Duodenal mucosa (tissue), 2 donors: ENCODE measurements around the gene SLC17A2.

ENCODE experiments used
- H3K27ac ChIP-seq: one replicate; pipeline ENCODE4 v1.7.0; 2013; ENCODE audit warnings: low read depth, low read length
- H3K27me3 ChIP-seq, 2 donors: one replicate each; pipeline ENCODE4 v1.7.0; 2013; ENCODE audit warnings: low read length in 2 of 2, control low read depth in 1 of 2; ENCODE audit not compliant: insufficient read depth in 2 of 2, control insufficient read depth in 1 of 2
- H3K36me3 ChIP-seq, 2 donors: one replicate each; pipeline ENCODE4 v1.7.0; 2013; ENCODE audit warnings: low read length in 2 of 2, control low read depth in 1 of 2; ENCODE audit not compliant: insufficient read depth in 2 of 2, control insufficient read depth in 1 of 2
- H3K4me1 ChIP-seq, 2 donors: one replicate each; pipeline ENCODE4 v1.7.0; 2013; ENCODE audit warnings: low read length in 2 of 2, control low read depth in 1 of 2; ENCODE audit not compliant: insufficient read depth in 2 of 2, control insufficient read depth in 1 of 2
- H3K4me3 ChIP-seq, 2 donors: one replicate each; pipeline ENCODE4 v1.7.0; 2013; ENCODE audit warnings: low read length in 2 of 2, low read depth in 1 of 2
- H3K9ac ChIP-seq, 2 donors: one replicate each; pipeline ENCODE4 v1.7.0; 2013; ENCODE audit warnings: low read length in 2 of 2, low read depth in 1 of 2
- H3K9me3 ChIP-seq, 2 donors: one replicate each; pipeline ENCODE4 v1.7.0; 2013; ENCODE audit warnings: low read length in 2 of 2, control low read depth in 1 of 2; ENCODE audit not compliant: control insufficient read depth in 1 of 2

SLC17A2 gene

GRCh38 chr6:25902071-25902470, 28.4 kb downstream of the SLC17A2 start:
- Histone ChIP-seq H3K36me3 (no peaks in the 10 kb centered on the region), H3K27me3 (no peaks in the 10 kb centered on the region), H3K27ac (no peak overlapping the region), H3K4me1 (no peaks in the 10 kb centered on the region), H3K9me3 (no peaks in the 10 kb centered on the region), H3K9ac (no peak overlapping the region), H3K4me3 (no peak overlapping the region)

- Histone ChIP-seq H3K4me1 (no peaks in the 10 kb centered on the region), H3K36me3 (no peaks in the 10 kb centered on the region), H3K27ac (no peak overlapping the region), H3K4me3 (no peak overlapping the region), H3K9me3 (no peaks in the 10 kb centered on the region), H3K9ac (no peak overlapping the region), H3K27me3 (no peaks in the 10 kb centered on the region)
Measured at GRCh38 chr6:25900843-25901242, 29.6 kb downstream of the SLC17A2 start.

GRCh38 chr6:25899580-25900408, 30.7 kb downstream of the SLC17A2 start:
- Histone ChIP-seq H3K36me3 (no peaks in the 10 kb centered on the region), H3K4me3 (no peak overlapping the region), H3K9ac (no peak overlapping the region), H3K4me1 (no peaks in the 10 kb centered on the region), H3K27ac (no peak overlapping the region), H3K9me3 (no peaks in the 10 kb centered on the region), H3K27me3 (no peaks in the 10 kb centered on the region)

DNA sequence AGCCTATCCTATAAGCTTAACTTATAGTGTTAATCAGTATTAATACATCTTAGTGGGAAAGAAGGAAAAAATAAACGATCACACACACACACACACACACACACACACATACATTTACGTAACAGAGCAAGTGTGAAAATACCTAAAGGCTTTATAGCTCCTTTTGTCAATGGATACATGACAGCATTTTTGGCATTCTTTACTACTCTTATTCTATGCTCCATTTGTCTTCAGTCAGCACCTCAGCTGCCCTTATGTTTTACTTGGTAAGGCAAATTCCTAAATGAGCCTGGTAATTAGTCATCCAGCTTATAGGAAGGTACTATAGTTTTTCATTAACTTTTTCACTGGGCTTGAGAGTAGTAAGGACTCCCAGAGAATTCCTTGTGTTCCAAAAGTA, 31.4 kb downstream of the SLC17A2 start:
- no peaks in the 10 kb centered on the region for H3K27me3 ChIP-seq
- no peaks in the 10 kb centered on the region for H3K9me3 ChIP-seq
- no peak overlapping the region for H3K27ac ChIP-seq
- no peaks in the 10 kb centered on the region for H3K4me1 ChIP-seq
- no peak overlapping the region for H3K4me3 ChIP-seq
- H3K9ac ChIP-seq: no peak overlapping the region
- no peaks in the 10 kb centered on the region for H3K36me3 ChIP-seq

DNA sequence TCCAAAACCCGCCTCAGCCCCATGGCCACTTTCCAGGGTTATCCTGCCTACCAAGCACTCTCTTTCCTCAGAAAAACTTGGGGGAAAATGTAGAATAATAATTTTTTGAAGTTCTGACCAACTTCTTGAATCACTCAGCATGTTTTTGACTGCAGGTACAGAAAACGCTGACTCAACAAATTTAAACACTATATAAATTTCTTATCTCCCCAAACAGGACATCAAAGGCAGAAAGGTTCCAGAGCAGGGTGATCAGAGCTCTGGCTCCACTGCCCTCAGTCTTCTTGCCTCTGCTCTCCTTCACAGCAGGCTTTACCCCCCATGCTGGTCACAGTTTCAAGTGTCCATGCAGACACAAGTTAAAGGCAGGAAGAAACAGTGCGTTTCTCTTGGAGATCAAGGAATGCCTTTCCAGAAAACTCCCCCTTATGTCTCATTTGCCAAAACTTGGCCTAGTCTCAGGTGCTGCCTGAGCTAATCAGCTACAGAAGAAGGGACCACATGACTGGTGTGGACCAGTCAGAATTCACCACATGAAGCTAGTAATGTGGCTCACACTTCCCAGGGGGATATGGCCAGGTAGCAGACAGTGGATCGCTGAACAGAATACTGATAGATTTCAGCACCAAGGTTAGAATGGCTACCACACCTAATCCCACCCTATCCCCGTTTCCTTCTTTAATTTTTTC, 32.1 kb downstream of the SLC17A2 start:
- Histone ChIP-seq H3K4me1 (no peaks in the 10 kb centered on the region), H3K4me3 (no peak overlapping the region), H3K9ac (no peak overlapping the region), H3K36me3 (no peaks in the 10 kb centered on the region), H3K9me3 (no peaks in the 10 kb centered on the region), H3K27ac (no peak overlapping the region), H3K27me3 (no peaks in the 10 kb centered on the region)

GRCh38 chr6:25896252-25896651, 34.2 kb downstream of the SLC17A2 start:
- H3K36me3 ChIP-seq: no peaks in the 10 kb centered on the region
- H3K9me3 ChIP-seq: no peaks in the 10 kb centered on the region
- H3K27ac ChIP-seq: no peak overlapping the region
- H3K9ac ChIP-seq: no peak overlapping the region
- H3K4me3 ChIP-seq: no peak overlapping the region
- H3K4me1 ChIP-seq: no peaks in the 10 kb centered on the region
- no peaks in the 10 kb centered on the region for H3K27me3 ChIP-seq

DNA sequence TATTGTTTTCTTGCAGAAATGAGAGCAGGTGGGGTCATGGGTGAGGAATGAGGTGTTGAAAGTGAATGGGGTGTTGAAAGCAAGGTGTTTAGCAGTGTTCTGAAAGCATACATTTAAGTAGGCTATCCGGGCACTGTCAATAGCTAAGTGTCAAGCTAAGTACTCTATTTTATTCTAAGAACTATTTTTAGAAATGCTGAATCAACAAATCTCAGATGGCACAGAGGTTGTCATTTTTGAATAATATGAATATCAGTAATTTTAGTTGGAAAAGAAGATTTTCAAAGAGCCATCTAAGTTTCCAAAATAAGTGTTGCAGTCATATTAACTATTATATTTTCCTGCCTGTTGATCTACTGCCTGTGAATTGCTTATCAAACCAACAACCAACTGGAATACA, 34.7 kb downstream of the SLC17A2 start:
- H3K4me3 ChIP-seq: no peak overlapping the region
- no peak overlapping the region for H3K9ac ChIP-seq
- H3K27me3 ChIP-seq: no peaks in the 10 kb centered on the region
- no peaks in the 10 kb centered on the region for H3K9me3 ChIP-seq
- H3K27ac ChIP-seq: no peak overlapping the region
- H3K36me3 ChIP-seq: no peaks in the 10 kb centered on the region
- H3K4me1 ChIP-seq: no peaks in the 10 kb centered on the region

- H3K4me1 ChIP-seq: peaks cover 0 to 4% of the 10 kb centered on the region in 2 donors
- H3K27me3 ChIP-seq: no peaks in the 10 kb centered on the region
- no peak overlapping the region for H3K27ac ChIP-seq
- H3K36me3 ChIP-seq: no peaks in the 10 kb centered on the region
- no peaks in the 10 kb centered on the region for H3K9me3 ChIP-seq
- H3K4me3 ChIP-seq: no peak overlapping the region
- no peak overlapping the region for H3K9ac ChIP-seq
Measured at GRCh38 chr6:25893778-25894177, 36.7 kb downstream of the SLC17A2 start.

GRCh38 chr6:25892877-25893276, 37.6 kb downstream of the SLC17A2 start:
- Histone ChIP-seq H3K36me3 (no peaks in the 10 kb centered on the region), H3K4me3 (no peak overlapping the region), H3K27me3 (no peaks in the 10 kb centered on the region), H3K9me3 (no peaks in the 10 kb centered on the region), H3K27ac (no peak overlapping the region), H3K4me1 (peaks cover 0 to 4% of the 10 kb centered on the region in 2 donors), H3K9ac (no peak overlapping the region)
